ENCODE results near the gene ENPP3. TPM values are rescaled to one million over a fixed set of nuclear protein-coding genes. Genes with fewer than 3 reads are reported as not detected.

ENPP3 gene
- total and polyA plus RNA-seq, 10 of the 15 experiments (the other 5 are each of a cell fraction or from before 2014, with no cell fraction given): 0.01 TPM; not detected in 9

DNA sequence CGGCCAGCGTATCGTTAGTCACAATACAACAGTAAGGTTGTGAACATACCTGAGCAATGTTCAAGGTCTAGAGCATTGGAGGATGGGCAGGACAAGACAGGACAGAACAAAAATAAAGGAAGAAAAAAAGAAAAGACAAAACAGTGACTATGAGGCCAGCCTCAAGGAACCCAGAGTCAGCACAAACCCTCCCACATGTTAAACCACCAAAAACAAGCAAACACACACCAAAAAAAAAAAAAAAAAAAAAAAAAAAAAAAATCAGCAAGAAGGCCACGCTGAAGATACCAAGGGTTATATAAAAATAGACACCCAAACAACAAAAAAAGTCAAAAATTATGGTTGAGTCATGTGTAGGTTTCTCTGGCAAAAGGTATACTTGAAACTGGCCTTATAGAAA lies 21.8 kb upstream of the ENPP3 start:
- in situ Hi-C loops (cut with MboI): no loop called here
- ChIA-PET RAD21 (ENCODE audit: unreplicated experiment) (no interaction called here), SMC1A (ENCODE audit: uncharacterized antibody, unreplicated experiment) (no interaction called here), CTCF (interaction anchor here (4.0 kb wide), 1 partner anchor 13 kb away, joined by 26 read pairs; the partner anchor contains the start of gene MED23), POLR2A (no interaction called here)
- H3K4me3 ChIP-seq: no peak overlapping the region
- intact Hi-C loops (cut with micrococcal nuclease; ENCODE audit: unreplicated experiment): no loop called here
- ATAC-seq (no peak), FAIRE-seq (no peak), DNase-seq (ENCODE audit: low read depth, low spot score) (no peak)
- no peak overlapping the region for H2AFZ ChIP-seq (ENCODE audit: control insufficient read depth, low read depth, low read length)
- TF ChIP-seq CBX3 (IDR thresholded peaks at IDR 0.05; ENCODE audit: borderline replicate concordance, low read depth) (no peak), ASH2L (IDR thresholded peaks at IDR 0.05; ENCODE audit: borderline replicate concordance, low read depth) (no peak), SMC3 (IDR thresholded peaks at IDR 0.05; ENCODE audit: borderline replicate concordance, low read length) (no peak), RELA (IDR thresholded peaks at IDR 0.05; ENCODE audit: borderline replicate concordance, partially characterized antibody) (no peak), EED (IDR thresholded peaks at IDR 0.05; ENCODE audit: low read depth) (no peak), STAT3 (IDR thresholded peaks at IDR 0.05; ENCODE audit: low read depth, low read length) (no peak), RFX5 (IDR thresholded peaks at IDR 0.05; ENCODE audit: low read depth, low read length) (no peak), EP300 (IDR thresholded peaks at IDR 0.05; ENCODE audit: borderline replicate concordance in 1 of 2, control insufficient read depth in 1 of 2, low read depth in 2 of 2, low read length in 2 of 2) (no peak)
- TF ChIP-seq, protein P1, sequence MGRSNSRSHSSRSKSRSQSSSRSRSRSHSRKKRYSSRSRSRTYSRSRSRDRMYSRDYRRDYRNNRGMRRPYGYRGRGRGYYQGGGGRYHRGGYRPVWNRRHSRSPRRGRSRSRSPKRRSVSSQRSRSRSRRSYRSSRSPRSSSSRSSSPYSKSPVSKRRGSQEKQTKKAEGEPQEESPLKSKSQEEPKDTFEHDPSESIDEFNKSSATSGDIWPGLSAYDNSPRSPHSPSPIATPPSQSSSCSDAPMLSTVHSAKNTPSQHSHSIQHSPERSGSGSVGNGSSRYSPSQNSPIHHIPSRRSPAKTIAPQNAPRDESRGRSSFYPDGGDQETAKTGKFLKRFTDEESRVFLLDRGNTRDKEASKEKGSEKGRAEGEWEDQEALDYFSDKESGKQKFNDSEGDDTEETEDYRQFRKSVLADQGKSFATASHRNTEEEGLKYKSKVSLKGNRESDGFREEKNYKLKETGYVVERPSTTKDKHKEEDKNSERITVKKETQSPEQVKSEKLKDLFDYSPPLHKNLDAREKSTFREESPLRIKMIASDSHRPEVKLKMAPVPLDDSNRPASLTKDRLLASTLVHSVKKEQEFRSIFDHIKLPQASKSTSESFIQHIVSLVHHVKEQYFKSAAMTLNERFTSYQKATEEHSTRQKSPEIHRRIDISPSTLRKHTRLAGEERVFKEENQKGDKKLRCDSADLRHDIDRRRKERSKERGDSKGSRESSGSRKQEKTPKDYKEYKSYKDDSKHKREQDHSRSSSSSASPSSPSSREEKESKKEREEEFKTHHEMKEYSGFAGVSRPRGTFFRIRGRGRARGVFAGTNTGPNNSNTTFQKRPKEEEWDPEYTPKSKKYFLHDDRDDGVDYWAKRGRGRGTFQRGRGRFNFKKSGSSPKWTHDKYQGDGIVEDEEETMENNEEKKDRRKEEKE (IDR thresholded peaks at IDR 0.05): no peak
- TF ChIP-seq, protein P2, sequence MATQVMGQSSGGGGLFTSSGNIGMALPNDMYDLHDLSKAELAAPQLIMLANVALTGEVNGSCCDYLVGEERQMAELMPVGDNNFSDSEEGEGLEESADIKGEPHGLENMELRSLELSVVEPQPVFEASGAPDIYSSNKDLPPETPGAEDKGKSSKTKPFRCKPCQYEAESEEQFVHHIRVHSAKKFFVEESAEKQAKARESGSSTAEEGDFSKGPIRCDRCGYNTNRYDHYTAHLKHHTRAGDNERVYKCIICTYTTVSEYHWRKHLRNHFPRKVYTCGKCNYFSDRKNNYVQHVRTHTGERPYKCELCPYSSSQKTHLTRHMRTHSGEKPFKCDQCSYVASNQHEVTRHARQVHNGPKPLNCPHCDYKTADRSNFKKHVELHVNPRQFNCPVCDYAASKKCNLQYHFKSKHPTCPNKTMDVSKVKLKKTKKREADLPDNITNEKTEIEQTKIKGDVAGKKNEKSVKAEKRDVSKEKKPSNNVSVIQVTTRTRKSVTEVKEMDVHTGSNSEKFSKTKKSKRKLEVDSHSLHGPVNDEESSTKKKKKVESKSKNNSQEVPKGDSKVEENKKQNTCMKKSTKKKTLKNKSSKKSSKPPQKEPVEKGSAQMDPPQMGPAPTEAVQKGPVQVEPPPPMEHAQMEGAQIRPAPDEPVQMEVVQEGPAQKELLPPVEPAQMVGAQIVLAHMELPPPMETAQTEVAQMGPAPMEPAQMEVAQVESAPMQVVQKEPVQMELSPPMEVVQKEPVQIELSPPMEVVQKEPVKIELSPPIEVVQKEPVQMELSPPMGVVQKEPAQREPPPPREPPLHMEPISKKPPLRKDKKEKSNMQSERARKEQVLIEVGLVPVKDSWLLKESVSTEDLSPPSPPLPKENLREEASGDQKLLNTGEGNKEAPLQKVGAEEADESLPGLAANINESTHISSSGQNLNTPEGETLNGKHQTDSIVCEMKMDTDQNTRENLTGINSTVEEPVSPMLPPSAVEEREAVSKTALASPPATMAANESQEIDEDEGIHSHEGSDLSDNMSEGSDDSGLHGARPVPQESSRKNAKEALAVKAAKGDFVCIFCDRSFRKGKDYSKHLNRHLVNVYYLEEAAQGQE (IDR thresholded peaks at IDR 0.05; ENCODE audit: low read depth, low read length): no peak
- TF ChIP-seq, protein P3, sequence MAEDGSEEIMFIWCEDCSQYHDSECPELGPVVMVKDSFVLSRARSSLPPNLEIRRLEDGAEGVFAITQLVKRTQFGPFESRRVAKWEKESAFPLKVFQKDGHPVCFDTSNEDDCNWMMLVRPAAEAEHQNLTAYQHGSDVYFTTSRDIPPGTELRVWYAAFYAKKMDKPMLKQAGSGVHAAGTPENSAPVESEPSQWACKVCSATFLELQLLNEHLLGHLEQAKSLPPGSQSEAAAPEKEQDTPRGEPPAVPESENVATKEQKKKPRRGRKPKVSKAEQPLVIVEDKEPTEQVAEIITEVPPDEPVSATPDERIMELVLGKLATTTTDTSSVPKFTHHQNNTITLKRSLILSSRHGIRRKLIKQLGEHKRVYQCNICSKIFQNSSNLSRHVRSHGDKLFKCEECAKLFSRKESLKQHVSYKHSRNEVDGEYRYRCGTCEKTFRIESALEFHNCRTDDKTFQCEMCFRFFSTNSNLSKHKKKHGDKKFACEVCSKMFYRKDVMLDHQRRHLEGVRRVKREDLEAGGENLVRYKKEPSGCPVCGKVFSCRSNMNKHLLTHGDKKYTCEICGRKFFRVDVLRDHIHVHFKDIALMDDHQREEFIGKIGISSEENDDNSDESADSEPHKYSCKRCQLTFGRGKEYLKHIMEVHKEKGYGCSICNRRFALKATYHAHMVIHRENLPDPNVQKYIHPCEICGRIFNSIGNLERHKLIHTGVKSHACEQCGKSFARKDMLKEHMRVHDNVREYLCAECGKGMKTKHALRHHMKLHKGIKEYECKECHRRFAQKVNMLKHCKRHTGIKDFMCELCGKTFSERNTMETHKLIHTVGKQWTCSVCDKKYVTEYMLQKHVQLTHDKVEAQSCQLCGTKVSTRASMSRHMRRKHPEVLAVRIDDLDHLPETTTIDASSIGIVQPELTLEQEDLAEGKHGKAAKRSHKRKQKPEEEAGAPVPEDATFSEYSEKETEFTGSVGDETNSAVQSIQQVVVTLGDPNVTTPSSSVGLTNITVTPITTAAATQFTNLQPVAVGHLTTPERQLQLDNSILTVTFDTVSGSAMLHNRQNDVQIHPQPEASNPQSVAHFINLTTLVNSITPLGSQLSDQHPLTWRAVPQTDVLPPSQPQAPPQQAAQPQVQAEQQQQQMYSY (CRISPR knock-in tag; IDR thresholded peaks at IDR 0.05): no peak
- no TSS peak for BruUV-seq (replicated peaks)
- no peak overlapping the region for H3K9ac ChIP-seq (ENCODE audit: control insufficient read depth, insufficient read depth, low read length)
- no peaks in the 10 kb centered on the region for H3K4me1 ChIP-seq (ENCODE audit: control insufficient read depth, insufficient read depth, low read length)
- H3K9me3 ChIP-seq (replicated peaks; ENCODE audit: control insufficient read depth, insufficient read depth, low read length): no peaks in the 10 kb centered on the region
- no peaks in the 10 kb centered on the region for H3K27me3 ChIP-seq (replicated peaks in 1 of 2; ENCODE audit: control insufficient read depth in 2 of 2, insufficient read depth in 2 of 2, low read length in 1 of 2)
- H3K27ac ChIP-seq (ENCODE audit: control insufficient read depth, insufficient read depth): no peak overlapping the region
- H3K79me2 ChIP-seq (ENCODE audit: control insufficient read depth, insufficient read depth, low read length): no peaks in the 10 kb centered on the region
- no peaks in the 10 kb centered on the region for H4K20me1 ChIP-seq (ENCODE audit: control insufficient read depth, insufficient read depth)
- H3K36me3 ChIP-seq (ENCODE audit: control insufficient read depth in 2 of 2, insufficient read depth in 2 of 2, low read length in 1 of 2): peaks cover 4 to 19% of the 10 kb centered on the region in 2 experiments
- H3K4me2 ChIP-seq (ENCODE audit: control insufficient read depth, insufficient read depth): no peak overlapping the region
- WGBS (ENCODE audit: insufficient coverage, insufficient replicate concordance, low lambda C conversion rate, missing lambda C conversion rate): 99% methylated on average over 4 of the region's 4 CpGs

Measured in GM12878 (cell line).